Measurements from ENCODE around the gene ZNF365. TPM values are rescaled to one million over a fixed set of nuclear protein-coding genes. Genes with fewer than 3 reads are reported as not detected.

ZNF365 gene, protein sequence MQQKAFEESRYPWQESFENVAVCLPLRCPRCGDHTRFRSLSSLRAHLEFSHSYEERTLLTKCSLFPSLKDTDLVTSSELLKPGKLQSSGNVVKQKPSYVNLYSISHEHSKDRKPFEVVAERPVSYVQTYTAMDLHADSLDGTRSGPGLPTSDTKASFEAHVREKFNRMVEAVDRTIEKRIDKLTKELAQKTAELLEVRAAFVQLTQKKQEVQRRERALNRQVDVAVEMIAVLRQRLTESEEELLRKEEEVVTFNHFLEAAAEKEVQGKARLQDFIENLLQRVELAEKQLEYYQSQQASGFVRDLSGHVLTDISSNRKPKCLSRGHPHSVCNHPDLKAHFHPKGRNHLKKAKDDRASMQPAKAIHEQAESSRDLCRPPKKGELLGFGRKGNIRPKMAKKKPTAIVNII
- total RNA-seq (2021; ENCODE audit: unreplicated experiment) (22.8 TPM), Bru-seq, nascent RNA (percentile 86 among the genes with signal in this experiment), BruChase-seq, experiment 1, labeled RNA remaining after a 2-hour chase (percentile 99 among the genes with signal in this experiment), BruChase-seq, experiment 2, labeled RNA remaining after a 6-hour chase (percentile 94 among the genes with signal in this experiment)
- 12.7 TPM for polyA plus RNA-seq (2012; ENCODE audit: insufficient read length)
- long read RNA-seq, full-length matches to known transcripts: 34 of 49 reads
- long read RNA-seq, partial matches to known transcripts: 5 of 49 reads
- long read RNA-seq, other reads (novel, unspliced or antisense): 10 of 49 reads

GRCh38 chr10:62373995-62374861, at the start of gene ZNF365:
Gene ZNF365, plus strand, starts transcription at chr10:62374369. Its CDS starts 1,825 bp downstream, at chr10:62376194.
- no peaks in the 10 kb centered on the region for H3K27me3 ChIP-seq (ENCODE audit: control insufficient read depth, insufficient read depth, low read length)
- TF ChIP-seq, protein P1, sequence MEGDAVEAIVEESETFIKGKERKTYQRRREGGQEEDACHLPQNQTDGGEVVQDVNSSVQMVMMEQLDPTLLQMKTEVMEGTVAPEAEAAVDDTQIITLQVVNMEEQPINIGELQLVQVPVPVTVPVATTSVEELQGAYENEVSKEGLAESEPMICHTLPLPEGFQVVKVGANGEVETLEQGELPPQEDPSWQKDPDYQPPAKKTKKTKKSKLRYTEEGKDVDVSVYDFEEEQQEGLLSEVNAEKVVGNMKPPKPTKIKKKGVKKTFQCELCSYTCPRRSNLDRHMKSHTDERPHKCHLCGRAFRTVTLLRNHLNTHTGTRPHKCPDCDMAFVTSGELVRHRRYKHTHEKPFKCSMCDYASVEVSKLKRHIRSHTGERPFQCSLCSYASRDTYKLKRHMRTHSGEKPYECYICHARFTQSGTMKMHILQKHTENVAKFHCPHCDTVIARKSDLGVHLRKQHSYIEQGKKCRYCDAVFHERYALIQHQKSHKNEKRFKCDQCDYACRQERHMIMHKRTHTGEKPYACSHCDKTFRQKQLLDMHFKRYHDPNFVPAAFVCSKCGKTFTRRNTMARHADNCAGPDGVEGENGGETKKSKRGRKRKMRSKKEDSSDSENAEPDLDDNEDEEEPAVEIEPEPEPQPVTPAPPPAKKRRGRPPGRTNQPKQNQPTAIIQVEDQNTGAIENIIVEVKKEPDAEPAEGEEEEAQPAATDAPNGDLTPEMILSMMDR (IDR thresholded peaks at IDR 0.05): peak; percentile 26; the same call in 1 of the 2 replicates
- TF ChIP-seq SIN3A (IDR thresholded peaks at IDR 0.05; ENCODE audit: borderline replicate concordance, insufficient read depth, low read depth, low read length): peak; percentile 30; the same call in 1 of the 2 replicates
- TF ChIP-seq TCF7L2 (IDR thresholded peaks at IDR 0.05; ENCODE audit: low read depth, low read length): no peak
- peak; percentile 31; the same call in 1 of the 2 replicates for TF ChIP-seq POLR2AphosphoS5 (IDR thresholded peaks at IDR 0.05; ENCODE audit: low read depth, low read length)
- TF ChIP-seq, protein P2, sequence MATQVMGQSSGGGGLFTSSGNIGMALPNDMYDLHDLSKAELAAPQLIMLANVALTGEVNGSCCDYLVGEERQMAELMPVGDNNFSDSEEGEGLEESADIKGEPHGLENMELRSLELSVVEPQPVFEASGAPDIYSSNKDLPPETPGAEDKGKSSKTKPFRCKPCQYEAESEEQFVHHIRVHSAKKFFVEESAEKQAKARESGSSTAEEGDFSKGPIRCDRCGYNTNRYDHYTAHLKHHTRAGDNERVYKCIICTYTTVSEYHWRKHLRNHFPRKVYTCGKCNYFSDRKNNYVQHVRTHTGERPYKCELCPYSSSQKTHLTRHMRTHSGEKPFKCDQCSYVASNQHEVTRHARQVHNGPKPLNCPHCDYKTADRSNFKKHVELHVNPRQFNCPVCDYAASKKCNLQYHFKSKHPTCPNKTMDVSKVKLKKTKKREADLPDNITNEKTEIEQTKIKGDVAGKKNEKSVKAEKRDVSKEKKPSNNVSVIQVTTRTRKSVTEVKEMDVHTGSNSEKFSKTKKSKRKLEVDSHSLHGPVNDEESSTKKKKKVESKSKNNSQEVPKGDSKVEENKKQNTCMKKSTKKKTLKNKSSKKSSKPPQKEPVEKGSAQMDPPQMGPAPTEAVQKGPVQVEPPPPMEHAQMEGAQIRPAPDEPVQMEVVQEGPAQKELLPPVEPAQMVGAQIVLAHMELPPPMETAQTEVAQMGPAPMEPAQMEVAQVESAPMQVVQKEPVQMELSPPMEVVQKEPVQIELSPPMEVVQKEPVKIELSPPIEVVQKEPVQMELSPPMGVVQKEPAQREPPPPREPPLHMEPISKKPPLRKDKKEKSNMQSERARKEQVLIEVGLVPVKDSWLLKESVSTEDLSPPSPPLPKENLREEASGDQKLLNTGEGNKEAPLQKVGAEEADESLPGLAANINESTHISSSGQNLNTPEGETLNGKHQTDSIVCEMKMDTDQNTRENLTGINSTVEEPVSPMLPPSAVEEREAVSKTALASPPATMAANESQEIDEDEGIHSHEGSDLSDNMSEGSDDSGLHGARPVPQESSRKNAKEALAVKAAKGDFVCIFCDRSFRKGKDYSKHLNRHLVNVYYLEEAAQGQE (IDR thresholded peaks at IDR 0.05; ENCODE audit: insufficient read depth in 1 of 2, low read depth in 2 of 2, low read length in 1 of 2): 0 out of 4 replicates have a peak, but pooled peaks of 1 of the 2 experiments have one; percentile 14
- ChIA-PET CTCF (no interaction called here), POLR2A (interaction anchor here (0.6 to 0.7 kb wide), 3 partner anchors 12 to 109 kb away, joined by 3 to 4 read pairs (median 3); partner anchors contain the start of gene RTKN2)
- peak within 1 kb of the TSS; percentile 100 for H3K27ac ChIP-seq (ENCODE audit: low read length)
- BruUV-seq (replicated peaks): no TSS peak
- peak; percentile 85 for ATAC-seq
- intact Hi-C loops (cut with micrococcal nuclease; ENCODE audit: unreplicated experiment): no loop called here
- H3K9me3 ChIP-seq (ENCODE audit: control insufficient read depth, insufficient read depth, low read depth, low read length): no peaks in the 10 kb centered on the region
- peaks cover 2% of the 10 kb centered on the region; the same call in 1 of the 2 replicates for H3K36me3 ChIP-seq (ENCODE audit: control insufficient read depth, insufficient read depth, low read length)
- in situ Hi-C loops (cut with HindIII; ENCODE audit: low pct_unique_long_range_greater_than_20kb, low sequenced_read_pairs): no loop called here
- peaks cover 50% of the 10 kb centered on the region for H3K4me1 ChIP-seq (ENCODE audit: control insufficient read depth, insufficient read depth, low read length)
- DNase-seq (ENCODE audit: low read depth, low spot score): no peak
- H3K4me3 ChIP-seq (ENCODE audit: low read depth in 2 of 2, low read length in 2 of 2): peak within 1 kb of the TSS; percentile 71 to 89

DNA sequence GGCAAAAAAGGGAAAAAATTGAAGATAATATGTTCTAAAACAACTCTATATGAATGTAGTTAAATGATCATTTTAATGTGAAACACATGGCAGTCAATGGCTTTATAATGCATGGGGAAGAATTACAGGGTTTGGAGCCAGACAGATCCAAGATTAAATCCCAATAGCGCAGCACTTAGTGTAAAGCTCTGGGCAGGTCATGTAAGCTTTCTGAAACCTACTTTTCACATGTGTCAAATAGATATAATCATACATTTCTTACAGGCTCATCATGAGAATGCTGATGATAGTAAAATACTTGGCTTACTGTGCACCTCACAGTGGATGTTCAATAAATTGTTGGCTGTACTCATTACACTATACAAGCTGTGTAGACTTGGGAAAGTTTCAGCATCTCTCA, 48.0 kb upstream of the ZNF365 start:
- ChIA-PET POLR2A (no interaction called here), CTCF (no interaction called here)
- DNase-seq (ENCODE audit: low read depth, low spot score) (no peak), ATAC-seq (no peak)
- H3K4me3 ChIP-seq (ENCODE audit: low read depth in 2 of 2, low read length in 2 of 2): no peak overlapping the region
- TF ChIP-seq, protein P1 (IDR thresholded peaks at IDR 0.05): no peak
- TF ChIP-seq, protein P2 (IDR thresholded peaks at IDR 0.05; ENCODE audit: insufficient read depth in 1 of 2, low read depth in 2 of 2, low read length in 1 of 2): no peak
- no peak for TF ChIP-seq SIN3A (IDR thresholded peaks at IDR 0.05; ENCODE audit: borderline replicate concordance, insufficient read depth, low read depth, low read length)
- no peak for TF ChIP-seq POLR2AphosphoS5 (IDR thresholded peaks at IDR 0.05; ENCODE audit: low read depth, low read length)
- intact Hi-C loops (cut with micrococcal nuclease; ENCODE audit: unreplicated experiment) (no loop called here), in situ Hi-C loops (cut with HindIII; ENCODE audit: low pct_unique_long_range_greater_than_20kb, low sequenced_read_pairs) (no loop called here)
- no peaks in the 10 kb centered on the region for H3K36me3 ChIP-seq (ENCODE audit: control insufficient read depth, insufficient read depth, low read length)
- H3K27ac ChIP-seq (ENCODE audit: low read length): no peak overlapping the region
- no peaks in the 10 kb centered on the region for H3K4me1 ChIP-seq (ENCODE audit: control insufficient read depth, insufficient read depth, low read length)
- peaks cover 3% of the 10 kb centered on the region; the same call in 1 of the 2 replicates for H3K9me3 ChIP-seq (ENCODE audit: control insufficient read depth, insufficient read depth, low read depth, low read length)
- BruUV-seq (replicated peaks): no TSS peak
- H3K27me3 ChIP-seq (ENCODE audit: control insufficient read depth, insufficient read depth, low read length): no peaks in the 10 kb centered on the region

All from Panc1 (cell line).